ENCODE results near the gene PIGV.

The PIGV gene

DNA sequence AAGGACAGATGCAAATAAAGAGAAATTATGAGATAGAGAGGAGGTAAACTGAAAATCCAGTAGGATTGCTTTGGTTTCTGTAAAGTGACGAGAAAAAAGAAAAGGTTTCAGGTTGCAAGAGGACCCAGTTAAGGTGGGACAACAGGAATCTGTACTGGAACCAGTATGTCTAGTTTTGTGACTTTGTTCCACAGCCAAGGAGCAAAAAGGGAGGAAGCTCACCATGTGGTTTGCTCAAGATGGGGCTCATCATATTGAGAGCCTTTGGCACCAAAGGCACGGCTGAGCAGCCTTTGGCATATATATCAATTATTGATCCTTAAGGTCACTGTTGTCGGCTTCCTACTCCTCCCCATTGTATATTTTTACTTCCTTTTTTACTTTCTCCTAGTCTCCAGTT, 37.0 kb downstream of the PIGV start:
- Histone ChIP-seq H3K9me3 (ENCODE audit: insufficient read depth, low read depth, low read length) (no peaks in the 10 kb centered on the region), H3K79me2 (ENCODE audit: insufficient read depth, low read length) (peaks cover 29% of the 10 kb centered on the region), H3K4me2 (ENCODE audit: low read depth, low read length, poor library complexity, severe bottlenecking) (no peak overlapping the region), H2AFZ (ENCODE audit: low read length) (no peak overlapping the region), H4K20me1 (ENCODE audit: insufficient read depth, low read length, poor library complexity, severe bottlenecking) (peaks cover 12% of the 10 kb centered on the region), H3K36me3 (ENCODE audit: insufficient read depth, low read length) (no peaks in the 10 kb centered on the region), H3F3A (ENCODE audit: low read depth) (no peaks in the 10 kb centered on the region), H3K4me3 (ENCODE audit: low read length, poor library complexity, severe bottlenecking) (no peak overlapping the region), H3K9me2 (replicated peaks; ENCODE audit: low read depth, low read length) (no peaks in the 10 kb centered on the region), H3K4me1 (ENCODE audit: insufficient read depth, low read length, poor library complexity, severe bottlenecking) (peaks cover 36% of the 10 kb centered on the region), H3K9ac (ENCODE audit: low read depth, low read length, poor library complexity, severe bottlenecking) (no peak overlapping the region), H3K27me3 (ENCODE audit: insufficient read depth, low read length, poor library complexity, severe bottlenecking) (no peaks in the 10 kb centered on the region)
- TF ChIP-seq, protein P1, sequence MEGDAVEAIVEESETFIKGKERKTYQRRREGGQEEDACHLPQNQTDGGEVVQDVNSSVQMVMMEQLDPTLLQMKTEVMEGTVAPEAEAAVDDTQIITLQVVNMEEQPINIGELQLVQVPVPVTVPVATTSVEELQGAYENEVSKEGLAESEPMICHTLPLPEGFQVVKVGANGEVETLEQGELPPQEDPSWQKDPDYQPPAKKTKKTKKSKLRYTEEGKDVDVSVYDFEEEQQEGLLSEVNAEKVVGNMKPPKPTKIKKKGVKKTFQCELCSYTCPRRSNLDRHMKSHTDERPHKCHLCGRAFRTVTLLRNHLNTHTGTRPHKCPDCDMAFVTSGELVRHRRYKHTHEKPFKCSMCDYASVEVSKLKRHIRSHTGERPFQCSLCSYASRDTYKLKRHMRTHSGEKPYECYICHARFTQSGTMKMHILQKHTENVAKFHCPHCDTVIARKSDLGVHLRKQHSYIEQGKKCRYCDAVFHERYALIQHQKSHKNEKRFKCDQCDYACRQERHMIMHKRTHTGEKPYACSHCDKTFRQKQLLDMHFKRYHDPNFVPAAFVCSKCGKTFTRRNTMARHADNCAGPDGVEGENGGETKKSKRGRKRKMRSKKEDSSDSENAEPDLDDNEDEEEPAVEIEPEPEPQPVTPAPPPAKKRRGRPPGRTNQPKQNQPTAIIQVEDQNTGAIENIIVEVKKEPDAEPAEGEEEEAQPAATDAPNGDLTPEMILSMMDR (conservative IDR thresholded peaks at IDR 0.05; ENCODE audit: low read length) = no peak

DNA sequence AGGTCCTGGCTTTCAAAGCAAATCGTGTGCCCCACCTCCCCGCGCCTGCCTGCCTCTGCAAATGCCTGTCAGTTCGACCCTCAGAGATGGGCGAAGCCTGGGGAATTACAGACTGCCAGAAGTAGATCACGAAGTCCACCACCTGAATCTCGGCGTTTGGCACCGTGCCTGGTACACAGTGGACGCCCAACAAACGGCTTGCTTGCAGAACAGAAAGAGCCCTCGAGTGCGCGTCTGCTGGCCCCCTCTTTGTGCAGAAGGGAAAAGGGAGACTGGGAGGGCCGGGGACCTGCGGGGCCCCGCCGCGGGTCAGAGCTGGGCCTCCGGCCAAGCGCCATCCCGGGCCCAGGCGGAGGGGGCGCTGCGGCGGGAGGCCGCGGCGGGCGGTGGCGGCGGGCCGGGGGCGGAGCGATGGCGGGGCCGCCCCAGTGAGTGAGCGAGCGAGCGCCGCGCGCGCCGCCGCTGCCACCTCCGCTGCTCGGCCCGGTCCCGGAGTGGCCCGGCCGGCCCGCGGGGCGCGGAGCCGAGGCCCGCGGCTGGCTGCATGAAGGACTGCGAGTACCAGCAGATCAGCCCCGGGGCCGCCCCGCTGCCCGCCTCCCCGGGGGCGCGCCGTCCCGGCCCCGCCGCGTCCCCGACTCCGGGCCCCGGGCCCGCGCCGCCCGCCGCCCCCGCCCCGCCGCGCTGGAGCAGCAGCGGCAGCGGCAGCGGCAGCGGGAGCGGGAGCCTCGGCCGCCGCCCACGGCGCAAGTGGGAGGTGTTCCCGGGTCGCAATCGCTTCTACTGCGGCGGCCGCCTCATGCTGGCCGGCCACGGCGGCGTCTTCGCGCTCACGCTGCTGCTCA, 38.7 kb downstream of the PIGV start, which contains the start of gene ZDHHC18:
ZDHHC18 (plus strand) TSS at position 428 of the 845 bp plus-strand sequence; CDS start at position 545, 117 bp downstream.
- Histone ChIP-seq H3K27me3 (ENCODE audit: insufficient read depth, low read length, poor library complexity, severe bottlenecking) (no peaks in the 10 kb centered on the region), H3F3A (ENCODE audit: low read depth) (no peaks in the 10 kb centered on the region), H3K4me2 (ENCODE audit: low read depth, low read length, poor library complexity, severe bottlenecking) (peak within 1 kb of the TSS; percentile 78), H3K9me3 (ENCODE audit: insufficient read depth, low read depth, low read length) (no peaks in the 10 kb centered on the region), H3K79me2 (ENCODE audit: insufficient read depth, low read length) (peaks cover 45% of the 10 kb centered on the region), H4K20me1 (ENCODE audit: insufficient read depth, low read length, poor library complexity, severe bottlenecking) (peaks cover 22% of the 10 kb centered on the region), H3K4me3 (ENCODE audit: low read length, poor library complexity, severe bottlenecking) (peak within 1 kb of the TSS; percentile 76), H3K36me3 (ENCODE audit: insufficient read depth, low read length) (no peaks in the 10 kb centered on the region), H3K9ac (ENCODE audit: low read depth, low read length, poor library complexity, severe bottlenecking) (peak within 1 kb of the TSS; percentile 67), H2AFZ (ENCODE audit: low read length) (peak within 1 kb of the TSS; percentile 87), H3K9me2 (replicated peaks; ENCODE audit: low read depth, low read length) (no peaks in the 10 kb centered on the region), H3K4me1 (ENCODE audit: insufficient read depth, low read length, poor library complexity, severe bottlenecking) (peaks cover 42% of the 10 kb centered on the region)
- TF ChIP-seq EZH2phosphoT487 (IDR thresholded peaks at IDR 0.05; ENCODE audit: borderline replicate concordance) = no peak
- TF ChIP-seq, protein P1 (conservative IDR thresholded peaks at IDR 0.05; ENCODE audit: low read length) = peak; percentile 40; the same call in 1 of the 2 replicates

DNA sequence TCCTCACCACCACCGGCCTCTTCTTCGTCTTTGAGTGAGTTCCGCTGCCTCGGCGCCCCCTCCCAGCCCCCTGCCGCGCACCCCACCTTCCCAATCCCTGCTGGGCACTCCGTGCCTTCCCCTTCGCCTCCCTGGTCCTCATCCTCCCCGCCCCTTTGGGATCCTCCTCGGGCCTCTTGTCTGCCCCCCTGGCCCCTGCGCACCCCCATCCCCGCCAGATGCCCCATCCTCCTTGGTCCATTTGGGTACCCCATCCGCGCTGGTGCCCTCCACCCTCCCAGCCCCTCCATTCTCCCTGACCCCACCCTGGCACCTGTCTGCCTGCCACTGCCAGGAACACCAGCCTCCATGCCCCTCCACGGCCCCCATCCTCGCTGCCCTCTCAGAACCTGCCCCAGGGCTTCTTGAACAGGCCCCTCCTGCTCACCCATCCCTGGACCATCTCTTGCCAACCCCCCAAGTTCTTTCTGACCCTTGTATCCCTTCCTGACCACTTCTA, 39.4 kb downstream of the PIGV start:
- H3K27me3 ChIP-seq (ENCODE audit: insufficient read depth, low read length, poor library complexity, severe bottlenecking) = no peaks in the 10 kb centered on the region
- H3K9me2 ChIP-seq (replicated peaks; ENCODE audit: low read depth, low read length) = no peaks in the 10 kb centered on the region
- TF ChIP-seq EZH2phosphoT487 (IDR thresholded peaks at IDR 0.05; ENCODE audit: borderline replicate concordance) = no peak
- TF ChIP-seq, protein P1 (conservative IDR thresholded peaks at IDR 0.05; ENCODE audit: low read length) = no peak
- H3K9me3 ChIP-seq (ENCODE audit: insufficient read depth, low read depth, low read length) = no peaks in the 10 kb centered on the region
- H3K4me3 ChIP-seq (ENCODE audit: low read length, poor library complexity, severe bottlenecking) = peak overlapping the region; percentile 76
- peaks cover 26% of the 10 kb centered on the region for H4K20me1 ChIP-seq (ENCODE audit: insufficient read depth, low read length, poor library complexity, severe bottlenecking)
- no peaks in the 10 kb centered on the region for H3K36me3 ChIP-seq (ENCODE audit: insufficient read depth, low read length)
- H3K4me1 ChIP-seq (ENCODE audit: insufficient read depth, low read length, poor library complexity, severe bottlenecking) = peaks cover 49% of the 10 kb centered on the region
- H3K4me2 ChIP-seq (ENCODE audit: low read depth, low read length, poor library complexity, severe bottlenecking) = peak overlapping the region; percentile 78
- H3F3A ChIP-seq (ENCODE audit: low read depth) = 0 out of 2 replicates have a peak, but pooled peaks cover 4% of the 10 kb centered on the region
- peak overlapping the region; percentile 67 for H3K9ac ChIP-seq (ENCODE audit: low read depth, low read length, poor library complexity, severe bottlenecking)
- no peak overlapping the region for H2AFZ ChIP-seq (ENCODE audit: low read length)
- H3K79me2 ChIP-seq (ENCODE audit: insufficient read depth, low read length) = peaks cover 51% of the 10 kb centered on the region

Data from Loucy (cell line).